Measurements from ENCODE around the gene ACLY.
"Not testable (repeated sequence)": the region's sequence is repeated elsewhere in the genome, so short reads cannot be mapped to it uniquely, and the experiment has no call there.

Gene ACLY

DNA sequence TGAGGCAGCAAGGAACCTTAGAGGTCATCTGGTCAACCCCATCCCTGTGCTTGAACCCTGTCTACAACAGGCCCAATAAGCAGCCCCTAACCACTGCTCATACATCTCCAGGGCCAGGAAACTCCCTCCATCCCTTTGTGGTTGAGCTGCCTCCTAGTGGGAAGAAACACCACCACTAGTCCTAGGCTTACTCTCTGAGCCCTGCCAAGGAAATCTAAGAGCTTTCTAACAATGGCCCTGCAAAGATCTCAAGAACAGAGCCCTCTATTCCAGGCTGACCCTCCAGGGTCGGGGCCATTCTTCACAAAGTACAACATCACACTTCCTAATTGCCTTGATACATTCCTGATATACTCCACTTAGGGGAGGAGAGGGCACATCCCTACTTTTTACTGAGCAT, 5.8 kb downstream of the ACLY start:
- DNase-seq (ENCODE audit: low read depth, low spot score), result no peak

DNA sequence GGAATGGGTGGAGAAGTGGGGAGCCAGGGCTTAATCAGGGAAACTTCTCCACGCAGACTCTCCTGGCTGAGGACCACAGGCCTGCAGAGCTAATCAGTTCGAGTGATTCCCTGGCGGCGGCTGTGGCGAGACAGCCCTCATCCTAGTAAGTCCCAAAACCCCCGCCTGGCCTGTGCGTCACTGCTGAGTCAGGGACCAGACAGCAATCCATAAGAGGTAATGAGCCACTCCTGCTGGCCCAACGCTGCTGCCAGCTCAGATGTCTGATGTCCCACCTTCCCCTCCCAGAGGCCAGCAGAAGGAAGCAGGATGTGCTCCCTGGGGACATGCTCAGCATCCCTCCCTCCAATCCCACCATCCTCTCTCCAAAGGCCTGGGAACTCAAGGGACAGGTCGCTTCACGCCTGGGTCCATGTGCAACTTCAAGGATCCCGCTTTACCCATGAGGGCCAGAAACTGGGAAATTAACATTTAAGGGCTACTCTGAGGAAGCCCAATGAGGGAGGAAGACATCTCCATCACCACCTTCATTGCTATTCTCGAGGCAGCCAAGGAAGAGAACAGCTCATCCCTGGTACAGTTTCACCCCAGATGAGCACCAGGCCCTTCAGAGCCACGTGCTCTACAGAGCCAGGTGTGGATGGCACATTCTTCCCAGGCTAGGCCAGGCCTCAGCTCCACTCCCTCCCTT, 7.9 kb downstream of the ACLY start:
- DNase-seq (ENCODE audit: low read depth, low spot score), result no peak

DNA sequence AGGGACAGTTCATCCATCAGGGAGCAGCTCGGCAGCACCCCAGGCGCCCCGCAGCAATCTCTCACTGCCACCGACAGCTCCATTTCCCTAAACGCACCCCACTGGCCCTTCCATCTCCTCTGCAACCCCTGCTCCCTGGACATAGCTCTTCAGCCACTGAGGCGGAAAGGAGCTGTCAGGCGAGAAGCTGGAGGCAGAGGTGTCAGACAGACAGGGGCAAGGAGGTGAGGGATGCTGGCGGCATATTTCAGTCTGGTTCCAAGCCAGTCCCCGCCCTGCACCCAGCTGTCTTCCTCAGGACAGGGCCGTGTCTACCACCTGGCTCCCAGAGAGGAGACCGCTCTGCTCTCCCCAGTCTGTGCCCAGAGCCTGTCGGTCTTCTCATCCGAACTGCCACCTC, 9.7 kb downstream of the ACLY start:
- no peak for DNase-seq (ENCODE audit: low read depth, low spot score)

DNA sequence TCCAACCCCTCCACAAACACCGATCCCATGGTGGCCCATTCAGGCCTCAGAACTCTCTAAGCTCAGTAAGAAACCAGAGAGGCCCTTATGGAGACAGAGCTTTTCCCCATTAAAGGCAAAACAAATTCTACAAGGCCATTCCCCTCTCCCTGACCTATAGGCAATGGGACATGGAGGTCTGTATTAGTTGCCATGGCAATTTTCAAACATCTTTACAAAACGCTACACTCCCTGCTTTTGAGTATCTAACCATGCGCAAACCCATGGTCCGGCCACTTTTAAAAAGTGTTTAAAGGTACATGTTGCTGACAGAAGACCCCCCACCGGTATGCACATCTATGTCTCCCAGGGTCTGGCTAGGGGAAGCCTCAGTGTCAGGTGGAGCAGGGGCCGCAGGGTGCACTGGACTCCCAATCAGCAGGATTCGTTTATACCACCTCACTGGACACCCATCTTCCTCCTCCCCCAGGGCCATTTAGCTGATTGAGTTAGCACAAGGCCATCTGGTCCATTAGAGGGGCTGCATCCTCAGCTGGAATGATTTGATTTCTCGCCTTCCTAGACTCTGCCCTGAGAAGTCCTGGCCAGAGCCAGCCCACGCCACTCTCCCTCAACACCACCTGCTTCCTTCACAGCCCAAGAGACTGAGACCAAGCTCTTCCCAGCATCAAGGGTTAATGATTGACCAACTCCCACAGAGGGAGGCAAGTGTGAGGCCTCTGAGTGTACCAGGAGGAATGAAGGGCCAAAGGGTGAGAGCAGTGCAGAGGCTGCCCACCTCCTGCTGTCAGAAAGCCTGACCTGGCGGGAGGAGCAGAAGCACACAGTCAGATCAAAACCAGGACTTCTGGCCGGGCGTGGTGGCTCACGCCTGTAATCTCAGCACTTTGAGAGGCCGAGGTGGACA, 10.9 kb downstream of the ACLY start:
- DNase-seq (ENCODE audit: low read depth, low spot score), result no peak

DNA sequence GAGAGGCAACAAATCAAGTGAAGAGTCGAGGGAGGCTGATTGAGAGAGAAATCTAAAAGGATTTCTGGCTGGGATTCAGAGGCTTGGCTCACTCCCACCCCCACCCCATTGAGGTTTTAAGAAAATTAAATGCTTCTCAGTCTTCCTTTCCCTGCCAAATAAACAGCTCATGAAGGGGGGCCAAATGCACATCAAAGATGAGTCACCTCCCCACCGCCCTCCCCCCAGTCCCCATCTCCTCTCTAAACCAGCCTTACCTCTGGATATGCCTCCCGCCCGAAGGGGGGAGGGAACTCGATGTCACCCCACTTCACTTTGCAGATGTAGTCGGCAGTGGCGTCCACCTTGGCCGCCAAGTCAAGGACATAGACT, 11.6 kb downstream of the ACLY start:
- no peak for DNase-seq (ENCODE audit: low read depth, low spot score)

DNA sequence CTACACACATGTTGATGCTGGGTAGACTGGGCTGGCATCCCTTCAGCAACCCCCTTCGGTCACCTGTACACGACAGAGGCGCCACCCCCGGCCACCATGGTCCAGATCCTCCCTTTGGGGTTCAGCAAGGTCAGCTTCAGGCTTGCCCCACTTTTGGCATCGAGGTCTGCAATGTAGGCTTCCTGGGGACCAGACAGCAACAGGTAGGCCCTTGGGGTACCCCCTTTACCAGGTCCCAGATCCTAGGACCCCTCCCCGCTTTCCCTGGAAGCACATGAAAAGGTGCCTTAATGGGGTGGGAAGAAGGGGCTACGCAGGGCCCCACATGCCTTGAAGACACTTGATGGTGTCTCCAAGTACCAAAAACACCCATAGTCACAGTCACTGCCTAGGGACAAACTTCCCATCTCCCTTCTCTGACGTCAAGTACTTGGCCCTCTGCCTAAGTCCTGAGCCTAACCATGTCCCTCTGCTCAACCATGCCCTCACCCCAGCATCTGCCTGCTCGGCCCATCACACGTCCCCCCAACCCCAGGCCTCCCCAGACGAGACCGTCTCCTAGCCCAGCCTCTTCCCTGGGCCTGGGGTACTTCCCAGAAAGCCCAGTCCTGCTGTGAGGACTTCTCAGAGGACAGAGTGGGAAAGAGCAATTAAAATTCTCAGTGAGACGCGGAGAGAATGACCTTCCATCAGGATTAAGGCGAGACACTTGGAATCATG, 12.1 kb downstream of the ACLY start:
- DNase-seq (ENCODE audit: low read depth, low spot score), result no peak

DNA sequence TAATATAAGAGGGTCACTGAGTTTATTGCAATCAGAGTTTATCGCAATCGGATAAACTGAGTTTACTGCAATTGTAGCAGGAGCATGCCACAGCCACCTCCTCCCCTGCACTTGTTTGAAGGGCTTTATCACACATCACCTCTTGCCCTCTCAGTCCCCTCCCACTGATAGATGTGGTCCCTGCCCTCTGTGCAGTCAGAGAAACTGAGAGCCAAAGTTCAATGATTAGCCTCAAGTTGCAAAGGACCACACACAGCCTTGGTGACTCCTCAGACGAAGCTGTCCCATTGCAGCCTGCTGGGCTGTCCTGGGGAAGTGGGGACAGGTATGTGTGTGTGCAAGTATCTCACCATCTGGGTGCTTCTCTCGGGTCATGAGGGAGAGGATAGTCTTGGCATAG, 13.6 kb downstream of the ACLY start:
- DNase-seq (ENCODE audit: low read depth, low spot score), result no peak

DNA sequence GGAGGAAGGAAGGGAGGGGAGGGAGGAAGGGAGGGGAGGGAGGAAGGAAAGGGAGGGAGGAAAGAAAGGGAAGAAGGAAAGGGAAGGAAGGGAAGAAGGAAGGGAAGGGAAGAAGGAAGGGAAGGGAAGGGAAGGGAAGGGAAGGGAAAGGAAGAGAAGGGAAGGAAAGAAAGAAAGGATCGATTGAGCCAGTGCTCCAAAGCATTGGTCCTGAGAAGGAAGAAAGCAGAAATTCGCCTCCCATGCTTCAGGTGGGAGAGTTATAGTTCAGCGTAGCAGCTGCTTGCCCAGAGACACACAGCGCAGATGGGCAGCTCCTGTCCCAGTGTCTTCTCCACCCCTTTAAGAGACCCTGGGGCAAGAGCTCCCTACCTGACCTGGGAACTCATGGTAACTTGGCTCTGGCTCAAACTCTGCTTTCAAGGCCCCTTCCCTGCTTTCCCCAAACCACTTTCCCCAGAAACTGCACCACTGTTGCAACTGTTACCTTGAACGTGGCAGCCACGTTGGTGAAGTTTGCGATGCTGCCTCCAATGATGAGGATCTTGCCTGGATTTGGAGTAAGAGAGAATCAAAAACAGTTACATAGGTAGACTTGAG, 14.4 kb downstream of the ACLY start:
- no peak for DNase-seq (ENCODE audit: low read depth, low spot score)

DNA sequence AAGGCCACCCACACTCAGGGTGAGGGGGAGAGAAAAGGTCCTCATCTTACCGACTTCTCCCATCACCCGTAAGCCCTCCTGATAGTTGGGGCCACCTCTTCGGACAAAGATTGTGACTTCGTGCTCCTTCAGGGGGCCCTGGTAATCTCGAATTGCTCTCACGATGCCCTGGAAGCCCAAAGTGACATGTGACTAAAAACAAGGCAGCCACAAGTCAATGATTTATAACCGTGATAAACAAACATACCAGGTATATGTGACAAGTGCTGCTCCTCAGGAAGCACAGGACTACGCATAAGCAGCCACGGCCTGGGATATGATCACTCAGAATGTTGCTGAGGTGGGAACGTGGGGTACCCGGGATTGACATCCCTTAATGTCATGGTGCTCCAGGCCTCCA, 17.1 kb downstream of the ACLY start:
- DNase-seq (ENCODE audit: low read depth, low spot score), result no peak

DNA sequence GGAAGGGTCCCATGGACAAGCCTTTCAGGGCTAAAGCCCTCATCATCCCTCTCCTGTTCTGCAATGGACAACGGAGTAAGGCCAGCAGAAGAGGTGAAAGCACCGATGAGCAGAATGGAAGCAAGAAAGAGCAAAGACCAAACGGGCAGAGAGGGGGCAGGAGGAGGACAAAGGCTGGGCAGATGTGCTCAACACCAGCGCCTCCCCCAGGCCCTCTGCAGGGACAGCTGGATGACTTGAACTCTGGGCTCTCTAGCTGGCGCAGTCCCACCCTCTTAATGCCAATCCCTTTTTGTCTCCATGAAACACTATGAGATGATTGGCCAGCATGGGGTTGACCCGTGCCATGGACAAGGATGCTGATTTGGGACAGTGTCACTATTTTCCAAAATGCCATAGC, 22.0 kb downstream of the ACLY start:
- DNase-seq (ENCODE audit: low read depth, low spot score), result no peak

DNA sequence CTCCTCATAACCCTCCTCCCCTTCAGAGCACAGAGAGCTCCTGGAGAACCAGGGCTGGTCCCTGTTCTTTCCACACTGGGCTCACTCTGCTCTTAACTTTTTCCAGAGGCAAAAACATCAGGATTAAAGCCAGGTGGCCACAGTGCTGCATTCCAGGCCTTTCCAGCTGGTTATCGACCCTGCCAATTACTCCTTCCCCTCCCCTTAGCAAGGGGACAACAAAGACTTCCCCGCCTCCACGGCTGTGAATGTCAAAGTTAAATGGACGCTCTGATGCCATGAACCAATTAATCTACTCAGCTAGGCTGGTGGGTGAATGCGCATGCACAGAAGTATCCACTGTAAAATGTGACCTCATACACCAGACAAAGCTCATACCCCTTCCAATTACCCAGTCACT, 23.1 kb downstream of the ACLY start:
- DNase-seq (ENCODE audit: low read depth, low spot score), result no peak

DNA sequence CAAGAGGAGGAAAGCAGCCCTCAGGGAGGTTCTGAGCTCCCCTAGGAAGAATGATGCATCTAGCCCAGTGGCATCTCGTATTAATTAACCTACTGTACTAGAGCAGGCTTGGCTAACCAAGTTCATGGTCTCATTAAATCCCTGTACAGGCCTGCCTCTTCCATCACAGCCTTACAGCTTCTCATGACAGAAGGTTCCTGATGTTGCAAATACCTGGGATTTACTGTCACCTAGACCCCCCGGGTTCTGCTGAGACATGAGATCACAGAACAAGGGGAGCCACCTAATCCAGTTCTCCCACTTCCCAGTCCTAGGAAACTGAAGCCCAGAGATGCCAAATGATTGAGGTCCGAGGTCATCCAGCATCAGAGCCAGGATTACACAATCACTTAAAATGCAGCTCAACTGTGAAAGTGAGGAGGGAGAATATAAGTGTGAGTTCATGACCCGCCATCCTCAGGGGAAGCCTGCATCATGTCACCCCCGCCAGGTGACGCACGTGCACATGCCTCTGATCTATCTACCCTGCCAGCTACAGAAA, 23.9 kb downstream of the ACLY start:
- no peak for DNase-seq (ENCODE audit: low read depth, low spot score)

DNA sequence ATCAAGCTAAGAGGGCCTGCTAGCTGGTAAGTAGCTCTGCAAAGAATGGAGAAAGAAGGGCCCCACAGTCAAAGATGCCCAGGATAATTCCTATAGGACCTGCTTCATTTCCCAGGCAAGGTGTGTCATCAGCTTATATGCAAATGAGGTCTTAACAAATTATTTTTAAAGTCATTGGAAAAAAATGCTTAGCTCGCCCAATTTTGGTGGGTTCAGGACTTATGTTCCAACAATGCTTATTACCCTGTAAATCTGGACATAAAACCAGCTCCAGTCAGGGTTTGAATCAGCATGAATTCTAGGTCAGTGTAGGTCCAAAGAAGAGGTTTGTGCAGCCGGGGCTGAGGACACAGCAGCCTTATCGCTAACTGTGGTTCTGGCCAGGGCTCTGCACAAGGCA, 25.4 kb downstream of the ACLY start:
- no peak for DNase-seq (ENCODE audit: low read depth, low spot score)

DNA sequence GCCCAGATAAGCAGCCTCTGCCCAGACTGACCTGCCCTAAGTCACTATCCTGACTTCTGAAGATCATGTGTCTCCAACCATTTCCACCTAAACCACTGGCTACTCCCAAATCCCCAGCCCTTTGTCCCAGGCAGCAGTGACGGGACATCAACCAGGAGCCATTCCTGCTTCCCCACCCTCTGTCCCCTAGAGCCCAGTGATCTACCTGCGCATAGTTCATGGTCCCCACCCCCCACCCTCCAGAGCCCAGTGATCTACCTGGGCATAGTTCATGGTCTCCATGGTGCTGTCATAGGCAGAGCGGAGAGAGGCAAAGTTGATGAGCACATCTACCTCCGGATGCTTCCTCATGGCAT, 26.8 kb downstream of the ACLY start:
- DNase-seq (ENCODE audit: low read depth, low spot score), result no peak

DNA sequence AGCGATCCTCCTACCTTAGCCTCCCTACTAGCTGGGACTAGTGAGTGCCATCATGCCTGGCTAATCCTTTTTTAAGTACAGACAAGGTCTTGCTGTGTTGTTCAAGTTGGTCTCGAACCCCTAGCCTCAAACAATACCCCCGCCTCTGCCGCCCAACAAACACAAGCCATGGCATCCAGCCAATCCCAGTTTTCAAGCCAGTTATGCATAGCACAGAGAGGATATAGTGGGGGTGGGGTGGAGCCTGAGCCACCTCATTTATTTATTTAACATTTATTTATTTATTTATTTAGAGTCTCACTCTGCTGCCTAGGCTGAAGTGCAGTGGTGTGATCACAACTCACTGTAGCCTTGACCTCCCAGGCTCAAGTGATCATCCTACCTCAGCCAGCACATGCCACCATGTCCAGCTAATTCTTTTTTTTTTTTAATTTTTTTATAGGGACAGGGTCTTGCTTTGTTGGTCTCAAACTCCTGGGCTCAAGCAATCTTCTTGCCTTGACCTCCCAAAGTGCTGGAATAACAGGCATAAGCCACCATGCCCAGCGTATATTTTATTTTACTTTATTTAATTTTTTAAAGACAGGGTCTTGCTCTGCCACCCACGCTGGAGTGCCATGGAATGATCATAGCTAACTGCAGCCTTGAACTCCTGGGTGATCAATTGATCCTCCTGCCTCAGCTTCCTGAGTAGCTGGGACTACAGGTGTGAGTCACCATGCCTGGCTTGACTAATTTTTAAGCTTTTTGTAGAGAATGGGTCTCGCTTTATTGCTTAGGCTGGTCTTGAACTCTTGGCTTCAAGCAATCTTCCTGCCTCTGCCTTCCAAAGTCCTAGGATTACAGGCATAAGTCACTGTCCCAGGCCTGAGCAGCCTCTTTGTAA, 27.4 kb downstream of the ACLY start:
- no peak for DNase-seq (ENCODE audit: low read depth, low spot score)

DNA sequence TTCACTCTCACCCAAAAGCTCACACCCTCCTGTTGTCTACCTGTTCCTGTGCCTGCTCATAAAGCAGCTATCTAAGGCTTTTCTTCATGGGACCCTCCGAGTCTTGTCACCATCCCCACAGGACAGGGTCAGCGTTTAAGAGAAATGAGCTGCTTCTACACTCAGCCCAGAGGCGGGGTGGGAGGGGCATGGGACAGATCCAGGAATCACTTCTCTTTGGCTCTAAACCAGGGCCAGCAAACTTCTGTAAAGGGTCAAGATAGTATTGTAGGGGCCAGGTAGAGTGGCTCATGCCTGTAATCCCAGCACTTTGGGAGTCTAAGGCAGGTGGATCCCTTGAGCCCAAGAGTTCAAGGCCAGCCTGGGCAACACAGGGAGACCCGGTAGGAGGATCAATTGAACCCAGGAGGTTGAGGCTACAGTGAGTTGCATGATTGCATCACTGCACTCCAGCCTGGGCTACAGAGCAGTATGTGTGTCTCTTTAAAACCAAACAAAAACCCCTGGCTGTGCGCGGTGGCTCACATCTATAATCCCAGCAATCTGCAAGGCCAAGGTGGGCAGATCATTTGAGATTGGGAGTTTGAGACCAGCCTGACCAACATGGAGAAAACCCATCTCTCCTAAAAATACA, 30.3 kb downstream of the ACLY start:
- no peak for DNase-seq (ENCODE audit: low read depth, low spot score)

DNA sequence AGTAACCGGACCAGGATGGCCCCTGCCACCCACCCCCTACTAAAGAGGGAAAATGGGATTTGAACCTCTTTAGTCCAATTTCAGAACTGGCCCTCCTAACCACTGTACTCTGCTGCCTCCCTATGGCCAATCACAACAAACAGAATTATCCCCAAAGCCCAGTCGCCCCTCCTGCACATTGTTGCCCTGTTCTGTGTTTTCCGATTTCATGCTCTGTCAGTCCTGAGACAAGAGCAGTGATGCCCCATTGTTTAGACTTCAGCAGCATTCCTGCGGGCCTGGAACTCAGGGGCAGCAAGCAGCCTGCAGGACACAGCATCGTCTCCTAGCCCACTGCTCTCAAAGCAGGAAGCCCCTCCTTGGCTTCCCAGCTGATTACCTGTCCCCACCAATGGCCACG, 33.0 kb downstream of the ACLY start:
- DNase-seq (ENCODE audit: low read depth, low spot score), result no peak

DNA sequence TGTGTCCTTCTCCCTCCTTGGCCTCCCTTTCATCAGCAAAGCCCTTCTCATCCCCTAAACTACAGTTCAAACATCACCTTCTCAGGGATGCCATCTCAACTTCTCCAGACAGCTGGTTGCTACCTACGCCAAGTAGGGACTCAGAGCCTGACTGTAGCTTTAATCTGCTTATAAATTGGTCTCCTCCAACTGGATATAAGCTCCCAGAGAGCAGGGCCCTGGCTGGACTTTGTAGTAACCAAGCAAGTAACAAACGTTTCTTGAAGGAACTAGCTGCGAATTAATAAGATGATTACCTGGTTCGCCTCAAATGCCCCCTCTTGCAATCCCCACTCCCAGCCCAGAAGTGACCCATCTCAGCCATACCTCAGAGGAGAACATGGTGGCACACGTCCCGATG, 36.0 kb downstream of the ACLY start:
- DNase-seq (ENCODE audit: low read depth, low spot score), result no peak

DNA sequence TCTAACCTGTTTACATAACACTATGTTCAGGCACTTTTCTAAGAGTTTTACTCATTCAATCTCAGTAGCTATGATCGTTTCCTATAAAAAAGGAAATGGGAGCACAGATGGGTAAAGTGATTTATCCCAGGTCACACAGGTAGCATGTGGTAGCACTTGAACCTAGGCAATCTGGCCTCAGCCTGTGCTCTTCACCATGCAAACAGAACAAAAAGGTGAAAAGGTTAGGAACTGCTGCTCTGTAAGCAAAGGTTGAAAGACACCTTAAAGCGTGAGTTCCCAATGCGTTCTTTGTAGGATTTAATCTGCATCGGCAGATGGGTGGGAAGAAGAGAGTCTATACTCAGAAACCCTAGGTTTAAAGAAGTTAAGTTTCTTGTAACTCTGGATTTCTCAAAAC, 38.6 kb downstream of the ACLY start:
- DNase-seq (ENCODE audit: low read depth, low spot score), result no peak

DNA sequence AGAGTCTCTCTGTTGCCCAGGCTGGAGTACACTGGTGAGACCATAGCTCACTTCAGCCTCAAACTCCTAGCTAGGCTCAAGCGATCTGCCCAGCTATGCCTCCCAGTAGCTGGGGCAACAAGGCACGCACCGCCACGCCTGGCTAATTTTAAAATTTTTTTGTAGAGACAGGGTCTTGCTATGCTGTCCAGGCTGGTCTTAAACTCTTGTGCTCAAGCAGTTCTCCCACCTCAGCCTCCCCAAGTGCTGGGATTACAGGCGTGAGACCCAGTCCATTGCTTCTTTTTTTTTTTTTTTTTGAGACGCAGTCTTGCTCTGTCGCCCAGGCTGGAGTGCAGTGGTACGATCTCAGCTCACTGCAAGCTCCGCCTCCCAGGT, 44.5 kb downstream of the ACLY start:
- not testable (repeated sequence) for DNase-seq (ENCODE audit: low read depth, low spot score)

Measured in iPS DF 19.7 (cell line).